GM13977 (cell line): ENCODE data around the gene SRRM4.

Source experiments
- DNase-seq: peaks from one replicate; pipeline ENCODE4 v3.0.0; 2012; ENCODE audit warnings: low spot score
- CTCF ChIP-seq: IDR thresholded peaks from 2 replicates; pipeline ENCODE4 v1.5.1; 2012; ENCODE audit warnings: mild to moderate bottlenecking, control low read depth; ENCODE audit not compliant: insufficient read depth; ENCODE audit errors: extremely low read depth, missing control alignments
- in situ Hi-C: fragments of 300-500 bp; cut with MboI; formaldehyde crosslinking; loops from one replicate; pipeline ENCODE4 v1.12.0; 2022; ENCODE audit warnings: low sequenced_read_pairs, low pct_unique_long_range_greater_than_20kb, mixed read lengths, inconsistent platforms; ENCODE audit not compliant: unreplicated experiment

Gene SRRM4

GRCh38 chr12:118964988-118965387 is 16.4 kb upstream of the SRRM4 start:
- TF ChIP-seq CTCF, result no peak
- in situ Hi-C loops, result no loop called here
- DNase-seq, result no peak

- DNase-seq, result no peak
- in situ Hi-C loops, result no loop called here
- no peak for TF ChIP-seq CTCF
These were observed 10.5 kb upstream of the SRRM4 start for GRCh38 chr12:118970856-118971255.

GRCh38 chr12:118972982-118973381 is 8.4 kb upstream of the SRRM4 start:
- DNase-seq, result no peak
- no peak for TF ChIP-seq CTCF
- in situ Hi-C loops, result no loop called here

- DNase-seq, result peak; percentile 82
- TF ChIP-seq CTCF, result peak; percentile 83
These were observed 1.5 kb upstream of the SRRM4 start for GRCh38 chr12:118979763-118980406.

GRCh38 chr12:118980407-118981014 is 830 bp upstream of the SRRM4 start:
- no peak for DNase-seq
- in situ Hi-C loops, result no loop called here
- no peak for TF ChIP-seq CTCF

More at GRCh38 chr12:118979763-118980406, 1.5 kb upstream of the SRRM4 start:
- in situ Hi-C loops, result no loop called here

GRCh38 chr12:118982302-118982701 is 961 bp downstream of the SRRM4 start:
- no peak for DNase-seq
- TF ChIP-seq CTCF, result no peak
- in situ Hi-C loops, result no loop called here
